ENCODE results near the gene HOOK2.

The HOOK2 gene

GRCh38 chr19:12782424-12783290 lies 7.3 kb upstream of the HOOK2 start:
- DNase-seq = peak; percentile 74

DNA sequence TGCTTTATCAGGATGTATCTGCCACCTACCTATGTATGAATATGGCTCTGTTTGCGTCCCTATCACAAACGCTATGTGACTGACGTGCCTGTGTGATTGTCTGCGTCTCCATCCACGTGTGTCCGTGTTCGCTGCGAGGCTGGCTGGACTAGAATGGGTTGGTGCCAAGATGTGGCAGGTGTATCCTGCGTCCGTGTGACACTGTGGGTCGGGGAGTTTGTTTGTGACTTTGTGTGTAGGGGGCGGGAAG lies 6.7 kb upstream of the HOOK2 start:
- no peak for DNase-seq

DNA sequence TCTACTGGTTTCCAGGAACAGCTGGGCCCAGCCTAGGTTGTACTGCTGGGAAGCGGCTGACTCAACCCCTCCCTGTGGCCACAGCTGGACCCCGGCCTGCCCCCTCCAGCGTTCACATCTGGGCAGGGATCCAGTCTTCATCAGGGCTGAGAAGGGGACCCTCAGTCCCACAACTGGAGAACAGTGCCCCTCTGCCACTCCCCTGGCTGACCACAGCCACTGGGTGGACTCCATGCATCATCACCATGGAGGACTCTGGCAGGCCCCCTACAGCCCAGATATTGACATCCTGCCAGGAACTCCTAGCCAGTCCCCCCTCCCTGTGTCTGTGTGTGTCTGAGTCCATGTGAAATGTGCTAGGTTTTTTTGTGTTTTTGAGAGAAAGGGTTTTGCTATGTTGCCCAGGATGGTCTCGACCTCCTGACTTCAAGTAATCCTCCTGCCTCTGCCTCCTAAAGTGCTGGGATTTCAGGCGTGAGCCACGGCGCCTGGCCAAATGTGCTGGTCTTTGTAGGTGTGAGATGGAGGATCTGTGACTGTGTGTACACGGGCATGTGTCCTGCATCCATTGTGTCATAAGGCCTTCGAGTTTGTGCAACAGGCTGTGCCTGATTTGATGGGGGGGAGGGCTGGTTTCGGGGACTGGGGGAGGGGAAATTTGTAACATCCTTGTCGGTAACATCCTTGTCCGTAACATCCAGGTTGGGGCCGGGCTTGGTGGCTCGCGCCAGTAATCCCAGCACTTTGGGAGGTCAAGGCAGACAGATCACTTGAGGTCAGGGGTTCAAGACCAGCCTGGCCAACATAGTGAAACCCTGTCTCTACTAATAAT lies 4.0 kb upstream of the HOOK2 start:
- peak; percentile 53 for DNase-seq

DNA sequence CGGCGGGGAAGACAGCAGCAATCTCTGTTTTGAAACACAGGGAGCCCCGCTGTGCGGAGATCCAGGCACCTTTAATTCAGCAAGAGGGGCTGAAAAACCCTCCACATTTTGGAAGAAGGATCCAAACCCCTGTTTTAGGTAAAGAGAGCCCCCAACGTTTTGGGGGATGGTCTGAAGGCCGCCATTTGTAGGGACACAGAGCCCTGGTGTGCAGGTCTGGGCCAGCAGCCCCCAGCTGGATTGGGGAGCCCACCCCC lies 3.5 kb upstream of the HOOK2 start:
- no peak for DNase-seq

- DNase-seq = peak; percentile 82
These were observed 2.9 kb upstream of the HOOK2 start for GRCh38 chr19:12778017-12778904.

DNA sequence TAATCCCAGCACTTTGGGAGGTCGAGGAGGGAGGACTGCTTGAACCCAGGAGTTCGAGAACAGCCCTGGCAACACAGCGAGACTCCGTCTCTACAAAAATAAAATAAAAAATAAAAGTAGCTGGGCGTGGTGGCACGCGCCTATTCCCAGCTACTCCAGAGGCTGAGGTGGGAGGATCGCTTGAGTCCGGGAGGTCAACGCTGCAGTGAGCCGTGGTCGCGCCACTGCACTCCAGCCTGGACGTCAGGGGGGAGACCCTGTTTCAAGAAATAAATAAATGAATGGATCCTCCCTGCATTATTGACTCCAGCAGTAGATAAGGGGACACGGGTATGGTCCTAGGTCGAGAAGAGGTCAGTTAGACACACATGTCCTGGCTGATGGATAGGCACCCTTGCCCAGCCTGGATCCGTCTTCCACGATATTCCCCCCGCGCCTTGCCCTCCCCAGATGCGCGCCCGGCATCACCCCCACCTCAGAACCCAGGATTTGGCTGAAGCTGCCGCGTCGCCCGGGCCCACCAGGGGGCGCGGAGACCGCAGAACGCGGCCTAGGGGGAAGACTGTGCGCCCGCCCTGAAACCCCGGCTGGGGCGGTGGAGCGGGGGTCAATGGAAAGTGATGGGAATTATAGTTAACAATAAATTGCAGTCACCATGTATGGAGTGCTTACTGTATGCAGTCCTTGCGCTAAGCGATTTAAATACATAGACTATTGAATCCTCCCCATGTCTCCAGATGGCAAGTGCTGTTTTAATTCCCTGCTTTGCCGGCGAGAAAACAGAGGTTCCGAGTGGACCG lies 2.1 kb upstream of the HOOK2 start:
- DNase-seq = peak; percentile 66

DNA sequence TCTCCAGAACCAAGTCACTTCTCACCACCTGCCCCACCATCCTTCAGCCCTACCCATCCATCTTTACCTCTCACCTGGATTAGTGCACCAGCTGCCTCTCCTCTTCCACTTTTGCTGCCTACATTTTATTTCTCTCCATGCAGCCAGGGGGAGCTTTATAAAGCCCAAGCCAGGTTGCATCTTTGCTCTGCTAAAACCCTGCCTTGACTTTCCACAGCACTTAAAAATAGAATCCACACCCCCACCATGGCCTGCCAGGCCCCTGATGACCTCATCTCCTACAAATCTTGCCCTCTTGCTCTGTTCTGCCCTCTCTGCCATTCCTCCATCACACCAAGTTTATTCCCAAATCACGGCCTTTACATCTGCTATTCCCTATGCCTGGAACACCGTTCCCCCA lies 1.8 kb downstream of the HOOK2 start:
- no peak for DNase-seq

DNA sequence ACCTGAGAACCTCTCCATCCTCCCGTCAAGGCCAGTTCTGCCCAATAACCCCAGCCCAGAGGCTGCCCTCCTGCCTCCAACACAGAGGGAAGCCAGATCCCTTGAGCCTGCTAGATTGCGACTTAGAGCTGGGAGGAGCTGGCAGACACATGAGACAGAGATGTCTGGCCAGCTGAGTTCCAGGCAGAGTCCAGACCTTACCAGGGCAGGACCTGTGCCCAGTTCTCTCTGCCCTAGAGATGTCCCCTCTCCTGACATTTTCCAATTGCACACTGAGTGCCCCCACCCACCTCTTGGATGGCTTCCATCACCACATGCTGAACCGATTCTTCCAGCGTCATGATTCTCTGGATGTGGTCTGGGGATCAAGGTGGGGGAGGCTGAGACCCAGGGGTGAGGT lies 3.0 kb downstream of the HOOK2 start:
- no peak for DNase-seq

- no peak for DNase-seq
These were observed 4.4 kb downstream of the HOOK2 start for GRCh38 chr19:12770922-12771321.

GRCh38 chr19:12769689-12770088 lies 5.7 kb downstream of the HOOK2 start:
- no peak for DNase-seq

DNA sequence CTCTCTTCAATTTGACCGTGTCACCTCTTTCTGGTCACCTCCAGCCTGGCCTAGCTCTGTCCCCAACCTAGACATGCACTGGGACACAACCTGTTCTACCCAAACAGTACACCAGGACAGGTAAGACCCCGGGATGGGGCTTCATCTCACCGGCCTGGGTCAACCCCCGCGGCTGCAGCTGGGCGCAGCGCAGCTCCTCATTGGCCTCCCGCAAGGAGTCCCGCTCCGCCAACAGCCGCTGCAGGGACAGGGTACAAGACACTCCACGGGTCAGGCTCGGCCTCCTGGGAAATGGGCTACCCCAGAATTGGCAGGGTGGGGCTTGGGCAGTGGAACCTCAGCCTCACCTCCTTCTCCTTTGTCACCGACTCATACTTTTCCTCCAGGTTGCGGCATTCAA lies 7.7 kb downstream of the HOOK2 start:
- no peak for DNase-seq

- no peak for DNase-seq
These were observed 8.2 kb downstream of the HOOK2 start for GRCh38 chr19:12767150-12767549.

DNA sequence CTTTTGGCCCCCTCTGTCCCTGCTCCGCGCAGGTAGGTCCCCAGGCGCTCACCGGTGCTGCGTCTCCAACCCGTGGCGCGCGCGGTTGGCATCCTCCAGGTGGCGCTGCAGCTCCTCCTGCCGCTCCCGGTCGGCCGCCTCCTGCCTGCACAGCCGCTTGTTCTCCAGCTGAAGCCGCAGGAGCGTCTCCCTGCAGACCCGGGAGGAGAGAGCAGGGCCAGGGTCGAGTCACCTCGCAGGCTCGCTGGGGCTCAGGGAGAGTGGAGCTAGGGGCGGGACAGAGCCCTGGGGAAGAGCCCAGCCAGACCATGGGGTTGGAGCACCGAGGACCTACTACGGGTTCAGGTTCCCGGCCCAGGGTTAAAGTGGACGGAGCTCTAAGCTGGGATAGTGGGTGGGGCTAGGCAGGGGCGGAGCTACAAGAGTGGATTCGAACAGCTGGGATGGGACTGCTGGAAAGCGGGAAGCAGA lies 9.3 kb downstream of the HOOK2 start:
- no peak for DNase-seq

DNA sequence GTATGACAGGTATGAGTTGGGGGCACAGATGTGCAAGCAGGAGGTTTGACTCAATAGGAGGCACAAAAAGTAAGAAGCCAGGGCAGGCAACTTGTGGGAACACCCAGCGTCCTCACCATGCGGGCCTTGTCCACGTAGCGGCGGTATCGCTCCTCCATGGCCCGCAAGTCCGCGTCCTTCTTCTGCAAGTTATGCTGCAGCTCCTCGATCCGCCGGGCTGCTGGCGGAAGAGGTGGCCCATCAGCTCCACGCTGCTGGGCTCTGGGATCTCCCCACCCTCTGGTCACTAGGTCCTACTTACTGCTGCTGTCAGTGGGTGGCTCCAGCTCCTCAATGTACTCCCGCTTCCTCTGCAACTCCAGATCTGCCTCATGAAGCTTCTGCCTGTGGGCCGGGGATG lies 10.7 kb downstream of the HOOK2 start:
- DNase-seq = no peak

DNA sequence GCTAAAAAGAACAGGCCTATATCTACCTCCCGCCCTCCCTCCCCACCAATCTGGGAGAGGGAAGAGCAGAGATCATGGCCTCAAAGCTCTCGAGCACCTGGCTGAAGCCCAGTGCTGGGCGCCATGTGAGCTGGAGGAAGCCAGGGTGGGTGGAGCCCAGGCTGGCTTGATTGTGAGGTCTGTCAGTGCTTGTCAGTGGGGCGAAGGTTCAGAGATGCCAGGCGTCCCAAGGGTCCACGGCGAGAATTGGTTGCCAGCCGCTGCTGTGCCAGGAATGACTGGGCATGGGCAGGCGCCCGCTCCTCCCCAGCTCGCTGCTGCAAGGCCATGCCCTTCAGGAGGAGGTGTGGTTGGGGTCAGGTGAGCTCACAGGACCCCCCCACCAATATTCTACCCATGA lies 12.3 kb downstream of the HOOK2 start:
- DNase-seq = no peak

- DNase-seq = no peak
These were observed 15.7 kb downstream of the HOOK2 start for GRCh38 chr19:12759686-12760085.

GRCh38 chr19:12757544-12758274 lies 17.6 kb downstream of the HOOK2 start:
- peak; percentile 58 for DNase-seq

DNA sequence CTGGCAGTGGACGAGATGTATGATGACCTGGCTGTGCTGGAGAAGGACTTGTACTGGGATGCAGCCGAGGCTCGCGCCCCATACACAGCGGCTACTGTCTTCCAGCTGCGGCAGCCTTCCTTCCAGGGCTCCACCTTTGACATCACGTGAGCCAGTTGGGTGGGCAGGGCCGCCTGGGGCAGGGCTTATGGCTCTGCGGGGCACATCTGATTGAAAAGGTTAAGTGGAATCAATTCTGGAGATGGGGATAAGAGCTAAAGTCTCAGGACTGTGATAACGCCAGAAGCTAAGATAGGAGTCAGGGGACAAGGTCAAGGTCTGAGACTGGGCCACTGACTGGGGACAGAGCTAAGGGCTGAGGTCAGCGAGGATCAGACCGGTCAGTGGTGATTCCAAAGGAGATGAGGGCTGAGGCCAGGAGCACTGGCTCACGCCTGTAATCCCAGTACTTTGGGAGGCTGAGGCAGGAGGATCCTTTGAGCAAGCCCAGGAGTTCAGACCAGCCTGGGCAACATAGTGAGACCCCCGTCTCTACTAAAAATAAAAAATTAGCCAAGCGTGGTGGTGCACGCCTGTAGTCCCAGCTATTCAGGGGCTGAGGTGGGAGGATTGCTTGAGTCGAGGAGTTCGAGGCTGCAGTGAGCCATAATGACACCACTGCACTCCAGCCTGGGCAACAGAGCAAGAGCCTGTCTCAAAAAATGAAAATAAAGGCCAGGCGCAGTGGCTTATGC lies 19.0 kb downstream of the HOOK2 start:
- DNase-seq = no peak

DNA sequence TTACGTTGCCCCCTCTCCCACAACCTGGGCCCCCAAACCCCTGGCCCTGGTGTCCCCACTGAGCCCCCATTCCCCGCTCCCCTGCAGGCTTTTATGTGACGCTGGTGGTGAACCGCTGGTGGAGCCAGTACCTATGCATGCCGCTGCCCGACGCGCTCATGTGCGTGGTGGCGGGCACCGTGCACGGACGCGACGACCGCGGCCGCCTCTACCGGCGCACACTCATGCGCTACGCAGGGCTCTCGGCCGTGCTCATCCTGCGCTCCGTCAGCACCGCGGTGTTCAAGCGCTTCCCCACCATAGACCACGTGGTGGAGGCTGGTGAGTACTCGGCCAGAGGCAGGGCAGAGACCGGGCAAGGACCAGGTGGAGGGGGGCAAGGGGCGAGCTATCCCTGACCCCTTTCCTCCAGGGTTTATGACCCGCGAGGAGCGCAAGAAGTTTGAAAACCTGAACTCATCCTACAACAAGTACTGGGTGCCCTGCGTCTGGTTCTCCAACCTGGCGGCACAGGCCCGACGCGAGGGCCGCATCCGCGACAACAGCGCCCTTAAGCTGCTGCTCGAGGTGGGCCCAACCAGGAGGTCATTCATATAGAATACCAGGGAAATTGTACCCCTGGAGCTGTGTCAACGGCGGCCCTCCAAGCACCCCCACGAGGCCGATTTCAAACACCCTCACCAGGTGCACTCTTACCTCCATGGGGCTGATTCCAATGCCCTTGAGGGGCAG lies 20.7 kb downstream of the HOOK2 start:
- no peak for DNase-seq

DNA sequence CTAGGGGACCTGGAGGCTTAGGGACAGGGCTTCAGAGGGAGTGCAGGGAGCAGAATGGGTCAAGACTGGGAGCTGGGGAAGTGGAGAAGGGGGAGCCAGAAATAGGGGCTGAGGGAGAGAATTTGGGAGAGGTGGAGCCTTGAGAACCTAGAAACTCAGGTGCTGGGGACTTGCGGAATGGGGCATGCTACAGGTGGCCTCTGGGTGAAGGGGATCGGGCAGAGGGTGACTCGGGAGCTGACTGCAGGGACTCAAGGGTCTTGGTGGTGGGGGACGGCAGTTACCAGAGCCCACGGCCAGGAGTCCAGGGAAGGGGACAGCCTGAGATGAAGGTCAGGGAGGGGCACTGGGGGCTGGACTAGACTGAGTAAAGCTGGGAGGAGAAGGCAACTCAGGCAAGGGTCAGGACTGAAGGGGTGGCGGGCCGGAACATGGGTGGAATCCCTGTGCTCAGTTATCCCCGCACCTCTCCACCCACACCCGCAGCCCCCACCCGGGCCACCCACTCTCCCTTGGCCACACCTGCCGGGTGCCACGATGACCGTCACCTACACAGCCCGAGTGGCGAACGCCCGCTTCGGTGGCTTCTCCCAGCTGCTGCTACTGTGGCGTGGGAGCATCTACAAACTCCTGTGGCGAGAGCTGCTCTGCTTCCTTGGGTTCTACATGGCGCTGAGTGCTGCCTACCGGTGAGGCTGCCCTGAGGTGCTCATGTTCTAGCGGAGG lies 23.1 kb downstream of the HOOK2 start:
- DNase-seq = no peak

Data from DMS79 (cell line).